Natural killer cell (primary cell): ENCODE results near the gene MAP1S. TPM values are rescaled to one million over a fixed set of nuclear protein-coding genes. Genes with fewer than 3 reads are reported as not detected.

Source experiments
- ATAC-seq, 3 donors: fragments of 150-1000 bp in 2 of 3; fragments of 200-7000 bp in 1 of 3; cut with Tn5 transposase; 1 replicate in 1 of 3; 2 replicates in 2 of 3; pipeline ENCODE4 v1.10.0; 2021; ENCODE audit warnings: mild to moderate bottlenecking in 2 of 3, moderate library complexity in 2 of 3
- DNase-seq, 2 donors: peaks; one replicate each; pipeline versions ENCODE4 v3.0.0 to v3.0.0-alpha.2; 2013 to 2021; ENCODE audit warnings: mixed read lengths in 1 of 2
- H3K27ac ChIP-seq: one replicate; pipeline ENCODE4 v1.5.1; 2013; ENCODE audit warnings: mild to moderate bottlenecking, low read length
- H3K27me3 ChIP-seq: one replicate; pipeline ENCODE4 v1.6.1; 2013; ENCODE audit warnings: low read length; ENCODE audit not compliant: control insufficient read depth, insufficient read depth
- H3K36me3 ChIP-seq: one replicate; pipeline ENCODE4 v1.6.1; 2013; ENCODE audit warnings: low read length; ENCODE audit not compliant: control insufficient read depth, insufficient read depth
- H3K4me1 ChIP-seq: one replicate; pipeline ENCODE4 v1.6.1; 2013; ENCODE audit warnings: low read length; ENCODE audit not compliant: control insufficient read depth, insufficient read depth
- H3K4me3 ChIP-seq: one replicate; pipeline ENCODE4 v1.5.1; 2013; ENCODE audit warnings: low read length
- H3K9me3 ChIP-seq: one replicate; pipeline ENCODE4 v1.6.1; 2013; ENCODE audit warnings: low read length; ENCODE audit not compliant: control insufficient read depth, insufficient read depth
- H3K27ac Mint-ChIP-seq, 2 donors: one replicate each; pipeline ENCODE4 v1.8.0; 2022; ENCODE audit warnings: mild to moderate bottlenecking in 2 of 2, mixed read lengths in 2 of 2, moderate library complexity in 1 of 2
- H3K27me3 Mint-ChIP-seq, 2 donors: one replicate each; pipeline ENCODE4 v1.8.0; 2022; ENCODE audit warnings: low read depth in 2 of 2, mixed read lengths in 2 of 2
- H3K36me3 Mint-ChIP-seq: one replicate; pipeline ENCODE4 v1.8.0; 2022; ENCODE audit warnings: mixed read lengths
- H3K4me1 Mint-ChIP-seq, 2 donors: one replicate each; pipeline ENCODE4 v1.8.0; 2022; ENCODE audit warnings: mixed read lengths in 2 of 2
- H3K4me3 Mint-ChIP-seq: one replicate; pipeline ENCODE4 v1.8.0; 2022; ENCODE audit warnings: mild to moderate bottlenecking, moderate library complexity, mixed read lengths
- H3K9me3 Mint-ChIP-seq, 2 donors: one replicate each; pipeline ENCODE4 v1.8.0; 2022; ENCODE audit warnings: mixed read lengths in 2 of 2
- CTCF ChIP-seq: fragments of 200-600 bp; IDR thresholded peaks from one replicate; pipeline ENCODE4 v1.8.0; 2022; ENCODE audit warnings: antibody characterized with exemption
- WGBS: methylation state at CpG from one replicate; pipeline ENCODE4 v1.1.7; 2013; ENCODE audit warnings: missing lambda C conversion rate; ENCODE audit not compliant: insufficient coverage; 5-methylcytosine and 5-hydroxymethylcytosine counted together
- intact Hi-C: fragments of 100-400 bp; cut with micrococcal nuclease; formaldehyde crosslinking; loops from one replicate; pipeline ENCODE4 v1.14.2; 2022
- total RNA-seq, 4 donors: library from RNA; stranded (reverse); fragments of 120-200 nt in 1 of 4; gene quantifications; one replicate each; pipeline versions ENCODE4 v1.2.3 to v1.2.4, GENCODE V29; 2013 to 2022

The MAP1S gene
- total RNA-seq, 3 donors from 2014 or later (not counting 1 experiment from before 2014, with no cell fraction given), result 41.0 to 59.4 (median 45.8) TPM

GRCh38 chr19:17755977-17756670, 36.8 kb downstream of the MAP1S start:
- no peak overlapping the region for H3K4me3 ChIP-seq
- no peak overlapping the region for H3K4me3 Mint-ChIP-seq
- DNase-seq, result peak in 1 of 2 donors; percentile 59
- ATAC-seq, result no peak
- no peaks in the 10 kb centered on the region for H3K36me3 Mint-ChIP-seq
- H3K9me3 Mint-ChIP-seq, result no peaks in the 10 kb centered on the region
- WGBS, result 72% methylated on average over 7 of the region's 12 CpGs
- no peaks in the 10 kb centered on the region for H3K27me3 ChIP-seq
- H3K27ac Mint-ChIP-seq, result peak overlapping the region in 1 of 2 donors; percentile 42
- H3K4me1 ChIP-seq, result peaks cover 48% of the 10 kb centered on the region
- peaks cover 16 to 20% of the 10 kb centered on the region in 2 donors for H3K4me1 Mint-ChIP-seq
- H3K27ac ChIP-seq, result no peak overlapping the region
- H3K9me3 ChIP-seq, result no peaks in the 10 kb centered on the region
- intact Hi-C loops, result no loop called here
- peaks cover 24% of the 10 kb centered on the region for H3K36me3 ChIP-seq
- no peaks in the 10 kb centered on the region for H3K27me3 Mint-ChIP-seq
- no peak for TF ChIP-seq CTCF

GRCh38 chr19:17757125-17757524, 37.8 kb downstream of the MAP1S start:
- no peaks in the 10 kb centered on the region for H3K9me3 ChIP-seq
- H3K27me3 ChIP-seq, result no peaks in the 10 kb centered on the region
- peaks cover 38% of the 10 kb centered on the region for H3K4me1 ChIP-seq
- no peak overlapping the region for H3K4me3 Mint-ChIP-seq
- H3K4me1 Mint-ChIP-seq, result peaks cover 6 to 11% of the 10 kb centered on the region in 2 donors
- H3K36me3 ChIP-seq, result peaks cover 24% of the 10 kb centered on the region
- no peak for TF ChIP-seq CTCF
- 84% methylated on average over 8 of the region's 9 CpGs for WGBS
- ATAC-seq, result no peak
- H3K27me3 Mint-ChIP-seq, result no peaks in the 10 kb centered on the region
- no peak overlapping the region for H3K27ac Mint-ChIP-seq
- no peaks in the 10 kb centered on the region for H3K9me3 Mint-ChIP-seq
- no peaks in the 10 kb centered on the region for H3K36me3 Mint-ChIP-seq
- no peak overlapping the region for H3K27ac ChIP-seq
- H3K4me3 ChIP-seq, result no peak overlapping the region
- no peak for DNase-seq
- intact Hi-C loops, result no loop called here

GRCh38 chr19:17758515-17758914, 39.2 kb downstream of the MAP1S start:
- H3K36me3 ChIP-seq, result peaks cover 26% of the 10 kb centered on the region
- peak overlapping the region in 1 of 2 donors; percentile 10 for H3K27ac Mint-ChIP-seq
- no peaks in the 10 kb centered on the region for H3K27me3 Mint-ChIP-seq
- no peaks in the 10 kb centered on the region for H3K9me3 ChIP-seq
- intact Hi-C loops, result no loop called here
- H3K4me1 Mint-ChIP-seq, result peaks cover 6 to 11% of the 10 kb centered on the region in 2 donors
- H3K36me3 Mint-ChIP-seq, result no peaks in the 10 kb centered on the region
- peaks cover 25% of the 10 kb centered on the region for H3K4me1 ChIP-seq
- H3K9me3 Mint-ChIP-seq, result no peaks in the 10 kb centered on the region
- no peaks in the 10 kb centered on the region for H3K27me3 ChIP-seq
- no peak overlapping the region for H3K4me3 Mint-ChIP-seq
- TF ChIP-seq CTCF, result no peak
- DNase-seq, result no peak
- 95% methylated on average over 5 of the region's 5 CpGs for WGBS
- H3K4me3 ChIP-seq, result no peak overlapping the region
- ATAC-seq, result no peak
- no peak overlapping the region for H3K27ac ChIP-seq

- no peak overlapping the region for H3K4me3 ChIP-seq
- no peaks in the 10 kb centered on the region for H3K9me3 ChIP-seq
- H3K27ac ChIP-seq, result no peak overlapping the region
- no peaks in the 10 kb centered on the region for H3K27me3 Mint-ChIP-seq
- intact Hi-C loops, result no loop called here
- no peak overlapping the region for H3K4me3 Mint-ChIP-seq
- TF ChIP-seq CTCF, result no peak
- no peak for ATAC-seq
- no peaks in the 10 kb centered on the region for H3K27me3 ChIP-seq
- no peaks in the 10 kb centered on the region for H3K9me3 Mint-ChIP-seq
- H3K4me1 ChIP-seq, result peaks cover 7% of the 10 kb centered on the region
- peaks cover 5 to 8% of the 10 kb centered on the region in 2 donors for H3K4me1 Mint-ChIP-seq
- 96% methylated on average over 2 of the region's 4 CpGs for WGBS
- no peak for DNase-seq
- H3K36me3 ChIP-seq, result peaks cover 22% of the 10 kb centered on the region
- no peak overlapping the region for H3K27ac Mint-ChIP-seq
- no peaks in the 10 kb centered on the region for H3K36me3 Mint-ChIP-seq
These were observed 41.9 kb downstream of the MAP1S start for GRCh38 chr19:17761148-17761547.
